ENCODE data around the gene SGCA. TPM values are rescaled to one million over a fixed set of nuclear protein-coding genes. Genes with fewer than 3 reads are reported as not detected.

SGCA gene
- total RNA-seq, 2 experiments from 2014 or later = not detected

DNA sequence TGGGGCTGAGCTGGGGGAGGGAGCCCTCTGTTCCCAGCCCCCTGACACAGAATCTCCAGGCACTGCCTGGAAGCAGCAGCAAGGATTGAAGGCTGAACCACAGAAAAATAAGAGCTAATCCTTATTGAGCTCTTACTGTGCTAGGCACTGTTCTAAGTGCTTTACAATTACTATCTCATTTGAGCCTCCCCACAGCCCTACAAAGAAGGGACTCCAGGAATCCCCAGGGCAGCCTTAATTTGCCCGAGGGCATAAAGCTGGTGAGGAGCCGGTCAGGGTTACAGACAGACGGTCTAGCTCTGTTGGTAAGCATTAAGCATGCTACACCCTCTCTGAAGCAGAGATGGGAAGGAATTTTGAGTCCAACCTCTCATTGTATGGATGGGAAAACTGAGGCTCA is 42.9 kb upstream of the SGCA start:
- Mint-ChIP-seq H3K9me3 (no peaks in the 10 kb centered on the region), H3K27ac (no peak overlapping the region), H3K27me3 (peaks cover 29% of the 10 kb centered on the region), H3K4me3 (no peak overlapping the region), H3K36me3 (ENCODE audit: low read depth) (no peaks in the 10 kb centered on the region), H3K4me1 (ENCODE audit: low read depth) (no peaks in the 10 kb centered on the region)
- Histone ChIP-seq H3K4me1 (ENCODE audit: insufficient read depth, low read length) (peaks cover 3% of the 10 kb centered on the region), H3K9me3 (ENCODE audit: control insufficient read depth in 1 of 2, insufficient read depth in 1 of 2, low read length in 2 of 2) (no peaks in the 10 kb centered on the region), H3K36me3 (ENCODE audit: insufficient read depth, low read length) (no peaks in the 10 kb centered on the region), H3K27me3 (ENCODE audit: control insufficient read depth in 1 of 2, insufficient read depth in 2 of 2, low read length in 2 of 2) (peaks cover 0 to 3% of the 10 kb centered on the region in 2 experiments), H3K27ac (ENCODE audit: low read depth in 1 of 2, low read length in 2 of 2) (no peak overlapping the region), H3K4me3 (ENCODE audit: low read length) (no peak overlapping the region)
- POLR2A ChIA-PET = interaction anchor here (0.6 to 1.3 kb wide), 2 partner anchors 39 to 380 kb away, joined by 3 read pairs; no protein-coding TSS in a partner anchor
- TF ChIP-seq, protein P1, sequence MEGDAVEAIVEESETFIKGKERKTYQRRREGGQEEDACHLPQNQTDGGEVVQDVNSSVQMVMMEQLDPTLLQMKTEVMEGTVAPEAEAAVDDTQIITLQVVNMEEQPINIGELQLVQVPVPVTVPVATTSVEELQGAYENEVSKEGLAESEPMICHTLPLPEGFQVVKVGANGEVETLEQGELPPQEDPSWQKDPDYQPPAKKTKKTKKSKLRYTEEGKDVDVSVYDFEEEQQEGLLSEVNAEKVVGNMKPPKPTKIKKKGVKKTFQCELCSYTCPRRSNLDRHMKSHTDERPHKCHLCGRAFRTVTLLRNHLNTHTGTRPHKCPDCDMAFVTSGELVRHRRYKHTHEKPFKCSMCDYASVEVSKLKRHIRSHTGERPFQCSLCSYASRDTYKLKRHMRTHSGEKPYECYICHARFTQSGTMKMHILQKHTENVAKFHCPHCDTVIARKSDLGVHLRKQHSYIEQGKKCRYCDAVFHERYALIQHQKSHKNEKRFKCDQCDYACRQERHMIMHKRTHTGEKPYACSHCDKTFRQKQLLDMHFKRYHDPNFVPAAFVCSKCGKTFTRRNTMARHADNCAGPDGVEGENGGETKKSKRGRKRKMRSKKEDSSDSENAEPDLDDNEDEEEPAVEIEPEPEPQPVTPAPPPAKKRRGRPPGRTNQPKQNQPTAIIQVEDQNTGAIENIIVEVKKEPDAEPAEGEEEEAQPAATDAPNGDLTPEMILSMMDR (IDR thresholded peaks at IDR 0.05) = no peak
- intact Hi-C loops (cut with DNase I, micrococcal nuclease) = no loop called here
- DNase-seq (no peak), ATAC-seq (ENCODE audit: poor library complexity) (no peak)
- CTCF ChIA-PET = interaction anchor here (1.5 kb wide), 1 partner anchor 8 kb away, joined by 4 read pairs; no protein-coding TSS in a partner anchor

DNA sequence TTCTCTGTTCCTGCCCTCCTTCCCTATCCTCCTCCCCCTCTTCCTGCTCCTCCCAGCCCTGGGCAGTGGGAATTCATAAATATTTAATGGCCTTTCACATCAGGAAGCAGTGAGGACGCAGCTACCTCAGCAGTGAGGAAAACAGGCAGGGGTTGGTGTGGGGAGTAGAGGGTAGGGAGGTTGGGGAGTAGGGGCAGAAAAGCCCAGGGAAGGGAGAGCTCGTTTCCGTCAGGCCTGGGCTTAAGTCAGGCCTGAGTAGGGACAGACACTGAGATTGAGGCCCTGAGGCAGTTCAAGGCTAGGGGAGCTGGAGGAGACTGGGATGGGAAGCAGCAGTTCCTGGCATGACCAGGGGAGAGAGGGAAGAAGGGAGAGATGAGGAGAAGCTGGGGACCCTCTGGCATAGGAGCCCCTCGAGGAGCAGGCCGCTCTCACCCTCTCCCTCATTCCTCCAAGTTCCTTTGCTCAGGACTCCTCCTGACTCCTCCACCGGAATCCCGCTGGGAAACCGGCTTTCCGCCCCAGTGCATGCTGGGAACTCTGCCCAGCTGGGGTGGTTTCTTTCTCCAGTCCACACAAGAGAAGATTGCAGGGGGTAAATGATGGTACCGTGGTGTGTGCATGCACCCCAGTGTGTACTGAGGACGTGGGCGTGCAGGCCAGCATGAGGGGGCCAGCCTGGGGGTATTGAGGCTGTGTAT is 42.0 kb upstream of the SGCA start:
- POLR2A ChIA-PET = interaction anchor here (1.3 kb wide), 1 partner anchor 38 kb away, joined by 3 read pairs; no protein-coding TSS in a partner anchor

DNA sequence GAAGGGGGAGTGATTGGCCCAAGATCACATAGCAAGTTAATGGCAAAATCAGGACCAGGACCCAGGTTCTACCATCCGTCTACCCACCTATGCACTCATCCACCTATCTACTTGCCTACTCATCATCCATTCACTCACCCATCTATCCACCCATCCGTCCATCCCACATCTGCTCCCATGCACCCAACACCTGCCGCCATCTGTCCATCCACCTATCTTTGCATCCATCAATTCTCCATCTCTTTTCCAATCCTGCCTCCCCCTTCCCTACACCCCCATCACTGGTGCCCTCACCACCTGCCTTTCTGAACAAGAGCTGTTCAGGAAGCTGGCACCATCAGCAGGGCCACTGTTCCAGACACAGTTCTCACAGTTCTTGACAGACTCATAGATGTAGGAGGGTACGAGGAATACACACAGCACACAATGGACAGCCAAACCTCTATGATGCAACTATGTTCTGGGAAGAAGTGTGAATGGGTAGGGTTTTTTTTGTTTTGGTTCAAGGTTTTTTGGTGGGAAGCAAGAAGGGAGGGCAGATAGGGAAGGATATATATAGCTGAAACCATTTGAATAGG is 40.3 kb upstream of the SGCA start:
- Mint-ChIP-seq H3K27ac (no peak overlapping the region), H3K4me1 (ENCODE audit: low read depth) (peaks cover 13% of the 10 kb centered on the region), H3K27me3 (peaks cover 22% of the 10 kb centered on the region), H3K9me3 (no peaks in the 10 kb centered on the region), H3K4me3 (no peak overlapping the region), H3K36me3 (ENCODE audit: low read depth) (no peaks in the 10 kb centered on the region)
- no peaks in the 10 kb centered on the region for H3K36me3 ChIP-seq (ENCODE audit: insufficient read depth, low read length)
- intact Hi-C loops (cut with DNase I, micrococcal nuclease) = no loop called here
- H3K9me3 ChIP-seq (ENCODE audit: control insufficient read depth in 1 of 2, insufficient read depth in 1 of 2, low read length in 2 of 2) = no peaks in the 10 kb centered on the region
- ChIA-PET CTCF (interaction anchor here (1.9 kb wide), 1 partner anchor 8 kb away, joined by 5 read pairs; no protein-coding TSS in a partner anchor), POLR2A (no interaction called here)
- ATAC-seq (ENCODE audit: poor library complexity) (no peak), DNase-seq (no peak)
- peaks cover 24% of the 10 kb centered on the region for H3K4me1 ChIP-seq (ENCODE audit: insufficient read depth, low read length)
- TF ChIP-seq, protein P1 (IDR thresholded peaks at IDR 0.05) = no peak
- H3K27me3 ChIP-seq (ENCODE audit: control insufficient read depth in 1 of 2, insufficient read depth in 2 of 2, low read length in 2 of 2) = peaks cover 5 to 9% of the 10 kb centered on the region in 2 experiments
- no peak overlapping the region for H3K27ac ChIP-seq (ENCODE audit: low read depth in 1 of 2, low read length in 2 of 2)
- no peak overlapping the region for H3K4me3 ChIP-seq (ENCODE audit: low read length)

More for the DNA sequence above, 42.0 kb upstream of the SGCA start:
- no peaks in the 10 kb centered on the region for H3K9me3 Mint-ChIP-seq
- Histone ChIP-seq H3K27me3 (ENCODE audit: control insufficient read depth in 1 of 2, insufficient read depth in 2 of 2, low read length in 2 of 2) (peaks cover 1 to 8% of the 10 kb centered on the region in 2 experiments), H3K4me3 (ENCODE audit: low read length) (no peak overlapping the region), H3K27ac (ENCODE audit: low read depth in 1 of 2, low read length in 2 of 2) (no peak overlapping the region), H3K9me3 (ENCODE audit: control insufficient read depth in 1 of 2, insufficient read depth in 1 of 2, low read length in 2 of 2) (no peaks in the 10 kb centered on the region), H3K4me1 (ENCODE audit: insufficient read depth, low read length) (peaks cover 9% of the 10 kb centered on the region), H3K36me3 (ENCODE audit: insufficient read depth, low read length) (no peaks in the 10 kb centered on the region)
- CTCF ChIA-PET = interaction anchor here (1.5 kb wide), 1 partner anchor 9 kb away, joined by 4 read pairs; no protein-coding TSS in a partner anchor
- TF ChIP-seq, protein P1 (IDR thresholded peaks at IDR 0.05) = no peak
- H3K4me3 Mint-ChIP-seq = no peak overlapping the region
- intact Hi-C loops (cut with DNase I, micrococcal nuclease) = no loop called here
- peaks cover 5% of the 10 kb centered on the region for H3K4me1 Mint-ChIP-seq (ENCODE audit: low read depth)
- no peaks in the 10 kb centered on the region for H3K36me3 Mint-ChIP-seq (ENCODE audit: low read depth)
- peaks cover 28% of the 10 kb centered on the region for H3K27me3 Mint-ChIP-seq
- no peak for DNase-seq
- no peak overlapping the region for H3K27ac Mint-ChIP-seq
- no peak for ATAC-seq (ENCODE audit: poor library complexity)

Measured in CD4-positive, alpha-beta T cell (primary cell).